Measurements from ENCODE around the gene THSD7B.

DNA sequence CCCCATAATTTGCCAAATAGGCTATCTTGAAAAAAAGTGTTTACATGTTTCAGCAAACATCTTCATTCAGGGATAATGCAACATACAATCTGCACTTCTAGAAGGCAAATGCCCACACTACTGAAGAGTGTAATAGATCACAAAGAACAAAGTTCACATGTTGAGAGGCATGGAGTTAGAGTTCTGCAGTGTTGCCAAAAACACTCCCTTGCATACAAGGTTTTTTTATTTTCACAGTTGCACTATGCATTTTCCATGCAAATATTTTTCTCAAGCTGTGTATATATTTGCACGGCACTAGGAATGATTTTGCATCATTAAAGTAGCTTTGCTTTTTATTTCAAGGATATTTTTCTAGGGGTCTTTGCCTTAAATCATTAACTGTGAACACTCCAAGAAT lies 409.9 kb downstream of the THSD7B start:
- TF ChIP-seq CTCF (IDR thresholded peaks at IDR 0.05) (no peak), EP300 (IDR thresholded peaks at IDR 0.05) (no peak)

Measured in upper lobe of left lung (tissue), 4 donors.